GM18861 (cell line): ENCODE measurements around the gene RAPGEF4.

ENCODE experiments used
- ATAC-seq: cut with Tn5 transposase; IDR thresholded peaks from one replicate; pipeline ENCODE4 v1.9.1; 2021; ENCODE audit not compliant: unreplicated experiment

RAPGEF4 gene

GRCh38 chr2:172894689-172895387 lies 159.2 kb downstream of the RAPGEF4 start:
- ATAC-seq, result no peak

- no peak for ATAC-seq
Measured at GRCh38 chr2:172896661-172897081, 161.0 kb downstream of the RAPGEF4 start.

- ATAC-seq, result no peak
Measured at GRCh38 chr2:172900871-172901270, 165.2 kb downstream of the RAPGEF4 start.

GRCh38 chr2:172901913-172902312 lies 166.3 kb downstream of the RAPGEF4 start:
- no peak for ATAC-seq

- ATAC-seq, result no peak
Measured at GRCh38 chr2:172904236-172904635, 168.6 kb downstream of the RAPGEF4 start.

GRCh38 chr2:172905937-172906811 lies 170.5 kb downstream of the RAPGEF4 start:
- no peak for ATAC-seq

- ATAC-seq, result no peak
Measured at GRCh38 chr2:172908275-172908674, 172.6 kb downstream of the RAPGEF4 start.

GRCh38 chr2:172909454-172909853 lies 173.8 kb downstream of the RAPGEF4 start:
- no peak for ATAC-seq

- no peak for ATAC-seq
Measured at GRCh38 chr2:172912266-172912665, 176.6 kb downstream of the RAPGEF4 start.

GRCh38 chr2:172914341-172915008 lies 178.8 kb downstream of the RAPGEF4 start:
- no peak for ATAC-seq

GRCh38 chr2:172917716-172918115 lies 182.1 kb downstream of the RAPGEF4 start:
- ATAC-seq, result no peak

GRCh38 chr2:172919732-172920131 lies 184.1 kb downstream of the RAPGEF4 start:
- ATAC-seq, result peak; percentile 52

GRCh38 chr2:172921532-172922236 lies 186.0 kb downstream of the RAPGEF4 start:
- no peak for ATAC-seq

- no peak for ATAC-seq
Measured at GRCh38 chr2:172922306-172922705, 186.7 kb downstream of the RAPGEF4 start.

- no peak for ATAC-seq
Measured at GRCh38 chr2:172922815-172923214, 187.2 kb downstream of the RAPGEF4 start.

GRCh38 chr2:172924097-172924660 lies 188.5 kb downstream of the RAPGEF4 start:
- ATAC-seq, result no peak

- no peak for ATAC-seq
Measured at GRCh38 chr2:172925600-172925999, 190.0 kb downstream of the RAPGEF4 start.

- no peak for ATAC-seq
Measured at GRCh38 chr2:172926785-172927640, 191.4 kb downstream of the RAPGEF4 start.

GRCh38 chr2:172927641-172928357 lies 192.2 kb downstream of the RAPGEF4 start:
- ATAC-seq, result no peak
